Kidney epithelial cell (primary cell): Measurements from ENCODE around the gene CDHR2. TPM values are rescaled to one million over a fixed set of nuclear protein-coding genes. Genes with fewer than 3 reads are reported as not detected.

Experiments
- DNase-seq: peaks from one replicate; pipeline ENCODE4 v3.0.0-alpha.2; 2010; ENCODE audit warnings: low read depth
- H3K27me3 ChIP-seq: 2 replicates; pipeline ENCODE4 v1.6.0; 2011; ENCODE audit warnings: low read length; ENCODE audit not compliant: control insufficient read depth, insufficient read depth
- H3K36me3 ChIP-seq: 2 replicates; pipeline ENCODE4 v1.5.1; 2011; ENCODE audit warnings: low read length; ENCODE audit not compliant: control insufficient read depth, insufficient read depth
- H3K4me3 ChIP-seq: 2 replicates; pipeline ENCODE4 v1.5.1; 2011; ENCODE audit warnings: low read depth, mild to moderate bottlenecking, control low read depth, low read length
- CTCF ChIP-seq: IDR thresholded peaks from 2 replicates; pipeline ENCODE4 v1.5.1; 2011; ENCODE audit warnings: mild to moderate bottlenecking, moderate library complexity, low read length, control low read depth, inconsistent platforms; ENCODE audit not compliant: insufficient read depth, poor library complexity, severe bottlenecking
- total RNA-seq: library from RNA; depleted of rRNA; stranded (reverse); fragments of >200 nt; gene quantifications from 2 replicates; pipeline ENCODE4 v1.2.3, GENCODE V29; 2015

The CDHR2 gene
- total RNA-seq, 1 donor from 2014 or later, result 0.08 TPM

- TF ChIP-seq CTCF, result peak; percentile 74
- Histone ChIP-seq H3K36me3 (no peaks in the 10 kb centered on the region), H3K27me3 (no peaks in the 10 kb centered on the region), H3K4me3 (no peak overlapping the region)
- no peak for DNase-seq
Observed at GRCh38 chr5:176578391-176578808, 29.3 kb downstream of the CDHR2 start.

GRCh38 chr5:176579323-176579722, 30.2 kb downstream of the CDHR2 start:
- H3K36me3 ChIP-seq, result no peaks in the 10 kb centered on the region
- no peak overlapping the region for H3K4me3 ChIP-seq
- H3K27me3 ChIP-seq, result no peaks in the 10 kb centered on the region
- no peak for DNase-seq
- TF ChIP-seq CTCF, result no peak

- TF ChIP-seq CTCF, result no peak
- DNase-seq, result no peak
Observed at GRCh38 chr5:176581361-176581760, 32.2 kb downstream of the CDHR2 start.

GRCh38 chr5:176583076-176583475, 33.9 kb downstream of the CDHR2 start:
- no peak overlapping the region for H3K4me3 ChIP-seq

More at GRCh38 chr5:176581361-176581760, 32.2 kb downstream of the CDHR2 start:
- Histone ChIP-seq H3K36me3 (no peaks in the 10 kb centered on the region), H3K27me3 (no peaks in the 10 kb centered on the region), H3K4me3 (no peak overlapping the region)

GRCh38 chr5:176587398-176587797, 38.3 kb downstream of the CDHR2 start:
- no peak for TF ChIP-seq CTCF
- Histone ChIP-seq H3K36me3 (no peaks in the 10 kb centered on the region), H3K4me3 (no peak overlapping the region), H3K27me3 (no peaks in the 10 kb centered on the region)
- DNase-seq, result no peak

More at GRCh38 chr5:176583076-176583475, 33.9 kb downstream of the CDHR2 start:
- no peak for DNase-seq
- no peaks in the 10 kb centered on the region for H3K27me3 ChIP-seq
- no peaks in the 10 kb centered on the region for H3K36me3 ChIP-seq
- TF ChIP-seq CTCF, result no peak

- Histone ChIP-seq H3K4me3 (no peak overlapping the region), H3K27me3 (no peaks in the 10 kb centered on the region), H3K36me3 (no peaks in the 10 kb centered on the region)
- no peak for DNase-seq
- TF ChIP-seq CTCF, result no peak
Observed at GRCh38 chr5:176588297-176588696, 39.2 kb downstream of the CDHR2 start.
